Measurements from ENCODE around the gene ZFHX3. TPM values are rescaled to one million over a fixed set of nuclear protein-coding genes. Genes with fewer than 3 reads are reported as not detected.

Gene ZFHX3
- total RNA-seq, 1 experiment from 2014 or later = 1.5 TPM

DNA sequence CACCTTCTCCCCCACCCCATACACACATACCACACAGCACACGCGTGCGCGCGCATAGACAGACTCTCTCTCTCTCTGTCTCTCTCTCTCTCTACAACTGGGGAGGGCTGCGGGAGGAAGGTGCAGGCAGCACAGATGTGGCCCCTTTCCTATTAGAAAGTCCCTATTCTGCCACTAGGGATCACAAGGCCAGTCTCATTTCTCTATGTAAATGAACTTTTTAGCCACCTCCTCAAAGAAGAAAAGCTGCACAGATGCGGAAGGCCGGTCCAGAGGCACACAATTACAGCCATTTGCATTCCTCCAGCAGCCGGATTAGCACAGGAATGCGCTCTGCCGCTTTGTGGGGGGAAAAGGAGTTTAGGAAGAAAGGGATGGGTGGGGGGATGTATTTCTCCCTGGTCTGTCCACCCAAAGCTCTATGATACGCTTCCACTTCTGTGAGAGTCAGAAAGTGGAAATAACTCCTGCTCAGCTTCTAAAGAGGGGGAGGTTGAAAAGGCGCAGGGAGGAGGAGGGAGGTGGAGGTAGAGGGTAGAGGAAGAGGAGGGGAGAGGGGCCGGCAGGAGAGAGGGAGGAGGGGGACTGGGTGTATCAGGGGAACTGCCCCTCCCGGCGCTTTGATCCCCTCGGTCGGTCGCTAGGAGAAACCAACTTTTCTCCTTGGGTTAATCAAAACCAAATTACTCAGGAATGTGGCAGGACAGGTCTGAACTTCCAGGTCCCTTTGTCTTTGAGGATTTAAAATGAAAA is 11.7 kb downstream of the ZFHX3 start:
- H3K27me3 Mint-ChIP-seq (ENCODE audit: low read depth) = peaks cover 97% of the 10 kb centered on the region
- no peak overlapping the region for H4K91ac ChIP-seq (ENCODE audit: insufficient read length, low read depth, low read length)
- H3K9me3 Mint-ChIP-seq = peaks cover 2 to 17% of the 10 kb centered on the region in 2 experiments; a peak in 2 of 5 replicates
- H3K27ac Mint-ChIP-seq = peak overlapping the region in 2 of 3 experiments; percentile 23; a peak in 4 of 7 replicates
- H2BK120ac ChIP-seq (ENCODE audit: low read depth, low read length, poor library complexity, severe bottlenecking) = no peak overlapping the region
- no peak overlapping the region for H3K9ac ChIP-seq (ENCODE audit: extremely low read depth, insufficient read length, low read length)
- H2BK5ac ChIP-seq (ENCODE audit: insufficient read length, low read length) = no peak overlapping the region
- no peak overlapping the region for H2BK20ac ChIP-seq (ENCODE audit: low read depth, low read length, poor library complexity, severe bottlenecking)
- peaks cover 86 to 90% of the 10 kb centered on the region in 2 experiments for H3K4me1 Mint-ChIP-seq
- peak overlapping the region; percentile 39; the same call in 1 of the 2 replicates for H3K14ac ChIP-seq (ENCODE audit: insufficient read depth, low read length)
- peaks cover 23% of the 10 kb centered on the region; the same call in 1 of the 2 replicates for H3K4me1 ChIP-seq (ENCODE audit: insufficient read depth, low read length)
- no peak overlapping the region for H3K4ac ChIP-seq (ENCODE audit: low read depth, low read length)
- H3K4me3 Mint-ChIP-seq = peak overlapping the region; percentile 31 to 68
- H3K56ac ChIP-seq (ENCODE audit: insufficient read length, low read depth, low read length) = no peak overlapping the region
- no peak overlapping the region for H2BK15ac ChIP-seq (ENCODE audit: low read depth, low read length)
- no peak overlapping the region for H4K5ac ChIP-seq (ENCODE audit: insufficient read length, low read depth, low read length)
- H3K4me2 ChIP-seq (ENCODE audit: insufficient read depth, insufficient read length, low read length) = peak overlapping the region; percentile 29
- no CpG with 5 or more reads among the region's 19 CpGs for WGBS (ENCODE audit: extremely low coverage, insufficient read length, low lambda C conversion rate)
- no peak overlapping the region for H3K23ac ChIP-seq (ENCODE audit: insufficient read length, low read depth, low read length)
- no peak overlapping the region for H2AK5ac ChIP-seq (ENCODE audit: insufficient read length, low read length)
- peaks cover 3% of the 10 kb centered on the region for H3K23me2 ChIP-seq (ENCODE audit: insufficient read length, low read depth, low read length, poor library complexity, severe bottlenecking)
- H3K27me3 ChIP-seq (ENCODE audit: insufficient read depth, low read length) = peaks cover 61% of the 10 kb centered on the region
- no peak overlapping the region for H3K27ac ChIP-seq (ENCODE audit: insufficient read length, low read depth, low read length)
- no peaks in the 10 kb centered on the region for H3K79me1 ChIP-seq (ENCODE audit: insufficient read depth, low read depth, low read length, poor library complexity, severe bottlenecking)
- peak; percentile 84 for DNase-seq
- H3K79me2 ChIP-seq (ENCODE audit: insufficient read depth, low read length) = no peaks in the 10 kb centered on the region
- peak overlapping the region; percentile 21 for H3K18ac ChIP-seq (ENCODE audit: insufficient read length, low read depth, low read length)
- peaks cover 0 to 2% (median 0%) of the 10 kb centered on the region in 3 experiments; a peak in 3 of 7 replicates for H3K36me3 Mint-ChIP-seq (ENCODE audit: insufficient read depth in 1 of 3, low read depth in 3 of 3)
- H3T11ph ChIP-seq (ENCODE audit: low read length) = no peak overlapping the region
- H4K8ac ChIP-seq (replicated peaks; ENCODE audit: insufficient read length, low read depth, low read length) = no peak overlapping the region
- H2BK12ac ChIP-seq (ENCODE audit: insufficient read length, low read depth, low read length) = no peak overlapping the region
- no peaks in the 10 kb centered on the region for H4K20me1 ChIP-seq (ENCODE audit: control insufficient read depth, insufficient read depth, insufficient read length)
- H3K9me3 ChIP-seq (ENCODE audit: control insufficient read depth, low read depth, low read length) = no peaks in the 10 kb centered on the region
- H2AFZ ChIP-seq (ENCODE audit: low read length) = no peak overlapping the region
- TF ChIP-seq, protein P1, sequence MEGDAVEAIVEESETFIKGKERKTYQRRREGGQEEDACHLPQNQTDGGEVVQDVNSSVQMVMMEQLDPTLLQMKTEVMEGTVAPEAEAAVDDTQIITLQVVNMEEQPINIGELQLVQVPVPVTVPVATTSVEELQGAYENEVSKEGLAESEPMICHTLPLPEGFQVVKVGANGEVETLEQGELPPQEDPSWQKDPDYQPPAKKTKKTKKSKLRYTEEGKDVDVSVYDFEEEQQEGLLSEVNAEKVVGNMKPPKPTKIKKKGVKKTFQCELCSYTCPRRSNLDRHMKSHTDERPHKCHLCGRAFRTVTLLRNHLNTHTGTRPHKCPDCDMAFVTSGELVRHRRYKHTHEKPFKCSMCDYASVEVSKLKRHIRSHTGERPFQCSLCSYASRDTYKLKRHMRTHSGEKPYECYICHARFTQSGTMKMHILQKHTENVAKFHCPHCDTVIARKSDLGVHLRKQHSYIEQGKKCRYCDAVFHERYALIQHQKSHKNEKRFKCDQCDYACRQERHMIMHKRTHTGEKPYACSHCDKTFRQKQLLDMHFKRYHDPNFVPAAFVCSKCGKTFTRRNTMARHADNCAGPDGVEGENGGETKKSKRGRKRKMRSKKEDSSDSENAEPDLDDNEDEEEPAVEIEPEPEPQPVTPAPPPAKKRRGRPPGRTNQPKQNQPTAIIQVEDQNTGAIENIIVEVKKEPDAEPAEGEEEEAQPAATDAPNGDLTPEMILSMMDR (conservative IDR thresholded peaks at IDR 0.05) = no peak

Measured in H9 (cell line).